ENCODE results near the gene MTOR.

- no peak for TF ChIP-seq CTCF (IDR thresholded peaks at IDR 0.05; ENCODE audit: extremely low read depth in 1 of 2, insufficient read depth in 1 of 2, low read depth in 1 of 2, low read length in 2 of 2)
- TF ChIP-seq POLR2A (IDR thresholded peaks at IDR 0.05; ENCODE audit: low read depth, low read length), result no peak
- no peak for TF ChIP-seq EZH2 (IDR thresholded peaks at IDR 0.05; ENCODE audit: borderline replicate concordance, low read depth, low read length, severe bottlenecking)
- no peak for TF ChIP-seq FOS (IDR thresholded peaks at IDR 0.05; ENCODE audit: borderline replicate concordance, insufficient read depth, low read length)
- TF ChIP-seq POLR2AphosphoS5 (IDR thresholded peaks at IDR 0.05; ENCODE audit: insufficient read depth, low read depth, low read length), result no peak
Measured at GRCh38 chr1:11064942-11065341, 197.4 kb downstream of the MTOR start.

All from endothelial cell of umbilical vein (primary cell).